Measurements from ENCODE around the gene IL6.

The IL6 gene

GRCh38 chr7:22726345-22726906 lies 574 bp upstream of the IL6 start:
- in situ Hi-C loops (cut with MboI; ENCODE audit: low sequenced_read_pairs) = loop anchor here (25.0 kb wide), 1 partner anchor 164 kb away; no protein-coding TSS in a partner anchor

GRCh38 chr7:22727714-22728035 lies 675 bp downstream of the IL6 start:
- in situ Hi-C loops (cut with MboI; ENCODE audit: low sequenced_read_pairs) = loop anchor here (25.0 kb wide), 1 partner anchor 165 kb away; no protein-coding TSS in a partner anchor

GRCh38 chr7:22728401-22729029 lies 1.5 kb downstream of the IL6 start:
- in situ Hi-C loops (cut with MboI; ENCODE audit: low sequenced_read_pairs) = loop anchor here (25.0 kb wide), 1 partner anchor 166 kb away; no protein-coding TSS in a partner anchor

- in situ Hi-C loops (cut with MboI; ENCODE audit: low sequenced_read_pairs) = loop anchor here (25.0 kb wide), 1 partner anchor 167 kb away; no protein-coding TSS in a partner anchor
Measured at GRCh38 chr7:22729180-22729825, 2.3 kb downstream of the IL6 start.

DNA sequence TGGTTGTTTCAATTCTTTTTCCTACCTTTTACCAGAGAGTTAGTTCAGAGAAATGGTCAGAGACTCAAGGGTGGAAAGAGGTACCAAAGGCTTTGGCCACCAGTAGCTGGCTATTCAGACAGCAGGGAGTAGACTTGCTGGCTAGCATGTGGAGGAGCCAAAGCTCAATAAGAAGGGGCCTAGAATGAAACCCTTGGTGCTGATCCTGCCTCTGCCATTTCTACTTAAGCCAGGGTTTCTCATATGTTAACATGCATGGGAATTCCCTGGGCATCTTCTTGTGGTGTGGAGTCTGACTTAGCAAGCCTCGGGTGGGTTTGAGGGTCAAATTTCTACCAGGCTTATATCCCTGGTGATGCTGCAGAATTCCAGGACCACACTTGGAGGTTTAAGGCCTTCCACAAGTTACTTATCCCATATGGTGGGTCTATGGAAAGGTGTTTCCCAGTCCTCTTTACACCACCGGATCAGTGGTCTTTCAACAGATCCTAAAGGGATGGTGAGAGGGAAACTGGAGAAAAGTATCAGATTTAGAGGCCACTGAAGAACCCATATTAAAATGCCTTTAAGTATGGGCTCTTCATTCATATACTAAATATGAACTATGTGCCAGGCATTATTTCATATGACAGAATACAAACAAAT lies 3.2 kb downstream of the IL6 start:
- in situ Hi-C loops (cut with MboI; ENCODE audit: low sequenced_read_pairs) = loop anchor here (25.0 kb wide), 1 partner anchor 168 kb away; no protein-coding TSS in a partner anchor

GRCh38 chr7:22730921-22731654 lies 4.1 kb downstream of the IL6 start:
- in situ Hi-C loops (cut with MboI; ENCODE audit: low sequenced_read_pairs) = loop anchor here (25.0 kb wide), 1 partner anchor 169 kb away; no protein-coding TSS in a partner anchor

- in situ Hi-C loops (cut with MboI; ENCODE audit: low sequenced_read_pairs) = loop anchor here (25.0 kb wide), 1 partner anchor 169 kb away; no protein-coding TSS in a partner anchor
Measured at GRCh38 chr7:22731766-22732165, 4.8 kb downstream of the IL6 start.

GRCh38 chr7:22732556-22733126 lies 5.6 kb downstream of the IL6 start:
- in situ Hi-C loops (cut with MboI; ENCODE audit: low sequenced_read_pairs) = loop anchor here (25.0 kb wide), 1 partner anchor 170 kb away; no protein-coding TSS in a partner anchor

DNA sequence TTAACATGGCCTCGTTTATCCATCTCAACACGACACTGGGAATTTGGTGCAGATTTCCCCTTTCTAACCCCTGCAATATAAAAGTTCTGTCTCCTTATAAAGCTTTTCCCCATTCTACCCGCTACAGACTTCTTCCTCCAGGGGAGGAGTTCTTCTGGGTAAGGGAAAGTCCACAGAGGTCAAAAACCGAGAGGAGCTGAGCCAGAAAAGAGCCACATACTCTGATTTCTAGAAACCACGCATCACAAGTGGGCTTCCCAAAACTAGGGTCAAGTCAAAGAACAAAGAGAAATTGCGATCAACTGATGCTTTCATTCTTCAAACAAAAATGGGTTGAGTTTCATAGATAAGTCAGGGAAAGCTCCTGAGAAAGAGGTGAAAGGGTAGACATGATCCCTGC lies 6.8 kb downstream of the IL6 start:
- in situ Hi-C loops (cut with MboI; ENCODE audit: low sequenced_read_pairs) = loop anchor here (25.0 kb wide), 1 partner anchor 171 kb away; no protein-coding TSS in a partner anchor

- in situ Hi-C loops (cut with MboI; ENCODE audit: low sequenced_read_pairs) = loop anchor here (25.0 kb wide), 1 partner anchor 181 kb away; no protein-coding TSS in a partner anchor
Measured at GRCh38 chr7:22743014-22743413, 16.0 kb downstream of the IL6 start.

DNA sequence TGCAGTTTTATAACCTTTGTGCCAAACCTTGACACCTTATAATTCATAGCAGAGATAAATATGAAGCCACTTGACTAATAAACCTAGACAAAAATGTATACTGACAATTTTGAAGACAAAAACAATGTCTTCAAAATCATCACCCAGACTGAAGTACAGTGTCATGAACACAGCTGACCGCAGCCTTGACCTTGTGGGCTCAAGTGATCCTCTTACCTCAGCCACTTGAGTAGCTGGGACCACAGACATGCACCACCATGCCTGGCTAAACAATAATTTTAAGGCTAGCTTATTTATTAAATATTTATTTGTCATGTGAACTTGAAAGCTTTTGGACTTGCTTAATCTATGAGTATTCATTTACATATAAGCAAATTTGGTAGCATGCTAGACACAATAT lies 24.3 kb downstream of the IL6 start:
- in situ Hi-C loops (cut with MboI; ENCODE audit: low sequenced_read_pairs) = no loop called here

DNA sequence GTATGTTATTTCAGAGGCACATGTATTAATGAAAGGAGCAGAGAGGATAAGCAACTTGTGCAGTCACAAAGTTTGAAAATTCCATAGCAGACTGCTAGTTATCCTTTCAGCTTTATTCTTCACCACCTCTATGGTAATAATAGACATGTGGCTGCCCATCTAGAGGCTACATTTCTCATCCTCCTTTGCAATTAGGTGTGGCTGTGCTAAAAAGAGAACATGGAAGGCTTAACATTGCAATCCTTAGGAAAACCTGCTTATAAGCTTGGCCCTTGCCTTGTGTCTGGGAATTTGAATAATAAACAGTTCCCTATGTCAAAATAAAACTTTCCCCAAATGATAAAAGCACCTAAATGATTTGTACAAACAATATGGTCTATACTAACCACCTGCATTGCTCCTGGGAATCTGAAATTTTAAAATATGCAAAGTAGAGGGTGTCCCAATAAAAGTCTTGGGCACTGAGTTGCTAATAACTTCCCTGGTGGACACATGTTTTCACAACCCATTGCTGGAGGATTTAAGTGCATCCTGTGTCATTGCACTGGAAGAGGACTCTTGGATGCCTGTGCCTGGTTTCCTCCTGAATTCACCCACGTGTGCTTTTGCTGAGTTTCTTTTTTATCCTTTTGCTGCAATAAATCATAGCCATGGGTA lies 30.5 kb downstream of the IL6 start:
- in situ Hi-C loops (cut with MboI; ENCODE audit: low sequenced_read_pairs) = no loop called here

GRCh38 chr7:22758576-22758975 lies 31.6 kb downstream of the IL6 start:
- in situ Hi-C loops (cut with MboI; ENCODE audit: low sequenced_read_pairs) = no loop called here

DNA sequence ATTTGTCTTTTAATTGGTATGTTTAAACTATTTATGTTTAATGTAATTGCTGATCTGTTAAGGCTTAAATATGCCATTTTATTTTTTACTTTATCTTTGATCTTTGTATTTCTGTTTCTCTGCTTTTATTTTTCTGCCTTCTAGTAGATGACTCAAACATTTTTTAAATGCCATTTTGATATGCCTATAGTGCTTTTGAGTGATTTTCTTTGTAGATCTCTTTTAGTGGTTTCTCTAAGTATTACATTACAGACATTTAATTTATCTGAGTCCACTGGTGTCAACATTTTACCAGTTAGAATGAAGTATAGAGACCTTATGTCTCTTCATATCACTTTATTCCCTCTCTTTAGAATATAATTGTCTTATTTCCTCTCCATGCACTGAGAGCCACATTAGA lies 32.7 kb downstream of the IL6 start:
- in situ Hi-C loops (cut with MboI; ENCODE audit: low sequenced_read_pairs) = no loop called here

DNA sequence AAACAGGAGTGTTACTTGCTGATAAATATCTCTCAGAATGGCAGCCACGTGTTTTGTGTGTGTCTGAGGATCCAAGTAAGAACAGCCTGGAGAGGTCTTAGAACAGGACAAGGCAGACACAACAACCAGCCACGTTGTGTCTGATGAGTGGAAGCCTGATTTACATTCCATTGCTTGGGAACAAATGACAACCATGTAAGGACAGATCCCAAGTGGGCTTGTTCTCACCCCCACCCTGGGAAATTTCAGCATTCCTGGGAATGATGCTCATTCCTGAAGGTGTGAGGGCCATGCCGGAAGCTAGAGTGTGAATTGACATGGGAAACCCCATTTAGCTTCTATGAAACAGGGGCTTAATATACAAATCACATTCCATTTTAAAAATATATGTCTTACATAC lies 35.9 kb downstream of the IL6 start:
- in situ Hi-C loops (cut with MboI; ENCODE audit: low sequenced_read_pairs) = no loop called here

GRCh38 chr7:22765609-22766008 lies 38.6 kb downstream of the IL6 start:
- in situ Hi-C loops (cut with MboI; ENCODE audit: low sequenced_read_pairs) = no loop called here

GRCh38 chr7:22771194-22771871 lies 44.3 kb downstream of the IL6 start:
- in situ Hi-C loops (cut with MboI; ENCODE audit: low sequenced_read_pairs) = no loop called here

GRCh38 chr7:22771872-22772228 lies 44.9 kb downstream of the IL6 start:
- in situ Hi-C loops (cut with MboI; ENCODE audit: low sequenced_read_pairs) = no loop called here

DNA sequence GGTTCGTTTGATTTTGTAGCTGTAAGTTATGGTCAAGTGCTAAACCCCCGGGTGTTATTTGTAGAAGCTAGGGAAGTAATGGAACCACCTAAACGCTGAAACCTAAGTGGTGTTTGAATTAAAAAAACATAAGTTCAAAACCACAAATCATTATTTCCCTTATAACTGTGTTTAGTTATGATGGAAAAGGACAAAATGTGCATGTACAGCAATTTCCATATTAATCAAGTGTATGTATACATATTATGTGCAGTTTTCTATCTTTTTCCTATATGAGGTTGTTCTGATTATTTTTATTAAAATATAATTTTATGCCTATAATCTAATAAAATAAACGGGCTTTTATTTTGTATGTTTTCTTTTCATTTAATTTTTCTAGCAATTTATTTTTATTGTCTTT lies 45.9 kb downstream of the IL6 start:
- in situ Hi-C loops (cut with MboI; ENCODE audit: low sequenced_read_pairs) = no loop called here
